Mammary epithelial cell (primary cell): Measurements from ENCODE around the gene BPI.

Source experiments
- EZH2 ChIP-seq: IDR thresholded peaks from 2 replicates; pipeline ENCODE4 v1.6.1; 2012; ENCODE audit warnings: low read length, inconsistent platforms, borderline replicate concordance
- TF ChIP-seq, protein P1 (sequence below), 2 donors: IDR thresholded peaks in 1 of 2; conservative IDR thresholded peaks in 1 of 2; 2 replicates each; pipeline ENCODE4 v1.5.1; 2011 to 2012; ENCODE audit warnings: inconsistent platforms in 2 of 2, low read length in 2 of 2, mild to moderate bottlenecking in 2 of 2, control low read depth in 1 of 2, low read depth in 1 of 2; ENCODE audit not compliant: insufficient read depth in 1 of 2; ENCODE audit errors: extremely low read depth in 1 of 2

DNA sequence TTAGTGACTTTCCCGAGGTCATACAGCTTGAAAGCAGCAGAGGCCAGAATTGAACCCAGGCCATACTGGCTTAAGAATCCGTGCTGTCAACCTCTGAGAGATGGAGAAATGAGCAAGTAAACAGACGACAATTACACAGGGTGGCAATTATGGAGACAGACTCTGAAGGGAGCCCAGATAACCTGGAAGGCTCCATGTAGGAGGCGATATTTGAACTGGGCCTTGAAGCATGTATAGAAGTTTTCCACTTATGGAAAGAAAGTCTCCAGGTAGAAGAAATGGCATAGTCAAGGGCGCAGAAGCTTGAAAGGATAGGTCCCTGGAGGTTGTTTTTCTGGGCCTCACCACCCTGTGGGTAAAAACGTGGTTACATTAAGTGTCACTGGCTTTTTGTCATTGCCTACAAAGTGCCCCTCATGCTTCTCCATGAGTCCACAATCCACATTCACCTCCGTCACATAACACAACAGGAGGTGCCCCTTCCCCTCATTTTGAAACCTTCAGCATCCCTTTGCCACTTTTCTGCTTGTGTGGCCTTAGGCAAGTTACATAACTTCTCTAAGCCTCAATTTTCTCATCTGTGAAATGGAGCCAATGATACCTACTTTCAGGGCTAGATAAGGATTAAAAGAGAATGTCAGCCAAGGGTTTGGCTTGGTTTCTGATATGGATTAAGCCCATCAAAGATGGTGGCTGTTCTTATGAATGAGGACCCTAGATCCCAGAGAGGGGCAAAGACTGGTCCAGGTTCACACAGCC, 5.9 kb upstream of the BPI start:
- TF ChIP-seq, protein P1, sequence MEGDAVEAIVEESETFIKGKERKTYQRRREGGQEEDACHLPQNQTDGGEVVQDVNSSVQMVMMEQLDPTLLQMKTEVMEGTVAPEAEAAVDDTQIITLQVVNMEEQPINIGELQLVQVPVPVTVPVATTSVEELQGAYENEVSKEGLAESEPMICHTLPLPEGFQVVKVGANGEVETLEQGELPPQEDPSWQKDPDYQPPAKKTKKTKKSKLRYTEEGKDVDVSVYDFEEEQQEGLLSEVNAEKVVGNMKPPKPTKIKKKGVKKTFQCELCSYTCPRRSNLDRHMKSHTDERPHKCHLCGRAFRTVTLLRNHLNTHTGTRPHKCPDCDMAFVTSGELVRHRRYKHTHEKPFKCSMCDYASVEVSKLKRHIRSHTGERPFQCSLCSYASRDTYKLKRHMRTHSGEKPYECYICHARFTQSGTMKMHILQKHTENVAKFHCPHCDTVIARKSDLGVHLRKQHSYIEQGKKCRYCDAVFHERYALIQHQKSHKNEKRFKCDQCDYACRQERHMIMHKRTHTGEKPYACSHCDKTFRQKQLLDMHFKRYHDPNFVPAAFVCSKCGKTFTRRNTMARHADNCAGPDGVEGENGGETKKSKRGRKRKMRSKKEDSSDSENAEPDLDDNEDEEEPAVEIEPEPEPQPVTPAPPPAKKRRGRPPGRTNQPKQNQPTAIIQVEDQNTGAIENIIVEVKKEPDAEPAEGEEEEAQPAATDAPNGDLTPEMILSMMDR (conservative IDR thresholded peaks at IDR 0.05 in 1 of 2, IDR thresholded peaks at IDR 0.05 in 1 of 2; ENCODE audit: extremely low read depth in 1 of 2, insufficient read depth in 1 of 2, low read depth in 1 of 2, low read length in 2 of 2) = no peak
- TF ChIP-seq EZH2 = no peak
